ENCODE measurements around the gene SLC9C2. TPM values are rescaled to one million over a fixed set of nuclear protein-coding genes. Genes with fewer than 3 reads are reported as not detected.

SLC9C2 gene
- polyA plus RNA-seq, 1 donor from 2014 or later = 0.31 TPM

GRCh38 chr1:173499729-173500128, 103.1 kb downstream of the SLC9C2 start:
- no peak overlapping the region for H3K9ac ChIP-seq (ENCODE audit: low read length)

GRCh38 chr1:173496757-173497320, 106.0 kb downstream of the SLC9C2 start:
- H3K4me2 ChIP-seq (ENCODE audit: low read length) = no peak overlapping the region
- TF ChIP-seq MXI1 (conservative IDR thresholded peaks at IDR 0.05; ENCODE audit: poor library complexity, severe bottlenecking) = no peak
- TF ChIP-seq RAD21 (conservative IDR thresholded peaks at IDR 0.05) = no peak
- no peak overlapping the region for H3K9ac ChIP-seq (ENCODE audit: low read length)
- H3K9me3 ChIP-seq (ENCODE audit: low read length) = no peaks in the 10 kb centered on the region
- no peaks in the 10 kb centered on the region for H3K9me2 ChIP-seq (ENCODE audit: insufficient read depth, low read length)
- H2AFZ ChIP-seq (ENCODE audit: low read depth, low read length) = no peak overlapping the region
- no peak overlapping the region for H3K4me3 ChIP-seq (ENCODE audit: low read length)
- H3K27me3 ChIP-seq (ENCODE audit: insufficient read depth, low read depth, low read length) = no peaks in the 10 kb centered on the region
- no peaks in the 10 kb centered on the region for H4K20me1 ChIP-seq (ENCODE audit: insufficient read depth)
- H3K79me2 ChIP-seq (replicated peaks; ENCODE audit: insufficient read depth, low read length) = no peaks in the 10 kb centered on the region
- no peak overlapping the region for H3K27ac ChIP-seq (ENCODE audit: low read length)
- H3K36me3 ChIP-seq (ENCODE audit: insufficient read depth, low read length) = no peaks in the 10 kb centered on the region
- no peaks in the 10 kb centered on the region for H3F3A ChIP-seq (ENCODE audit: insufficient read depth, low read length, poor library complexity, severe bottlenecking)

More at GRCh38 chr1:173499729-173500128, 103.1 kb downstream of the SLC9C2 start:
- Histone ChIP-seq H3K4me2 (ENCODE audit: low read length) (no peak overlapping the region), H3K27ac (ENCODE audit: low read length) (no peak overlapping the region), H3K9me3 (ENCODE audit: low read length) (no peaks in the 10 kb centered on the region), H3F3A (ENCODE audit: insufficient read depth, low read length, poor library complexity, severe bottlenecking) (no peaks in the 10 kb centered on the region), H3K9me2 (ENCODE audit: insufficient read depth, low read length) (no peaks in the 10 kb centered on the region), H4K20me1 (ENCODE audit: insufficient read depth) (no peaks in the 10 kb centered on the region), H3K79me2 (replicated peaks; ENCODE audit: insufficient read depth, low read length) (no peaks in the 10 kb centered on the region), H3K4me3 (ENCODE audit: low read length) (no peak overlapping the region), H3K27me3 (ENCODE audit: insufficient read depth, low read depth, low read length) (no peaks in the 10 kb centered on the region), H3K36me3 (ENCODE audit: insufficient read depth, low read length) (no peaks in the 10 kb centered on the region), H2AFZ (ENCODE audit: low read depth, low read length) (no peak overlapping the region)
- TF ChIP-seq RAD21 (conservative IDR thresholded peaks at IDR 0.05) (no peak), EZH2 (IDR thresholded peaks at IDR 0.05; ENCODE audit: borderline replicate concordance, insufficient read depth, low read length, poor library complexity, severe bottlenecking) (no peak), MXI1 (conservative IDR thresholded peaks at IDR 0.05; ENCODE audit: poor library complexity, severe bottlenecking) (no peak), CTCF (IDR thresholded peaks at IDR 0.05; ENCODE audit: poor library complexity, severe bottlenecking) (no peak), POLR2AphosphoS5 (IDR thresholded peaks at IDR 0.05) (no peak), SMC3 (conservative IDR thresholded peaks at IDR 0.05; ENCODE audit: poor library complexity) (no peak), REST (IDR thresholded peaks at IDR 0.05; ENCODE audit: borderline replicate concordance) (no peak), TAF1 (IDR thresholded peaks at IDR 0.05; ENCODE audit: low read depth) (no peak)

All from neural cell (in vitro differentiated cells).